ENCODE data around the gene ADAMTS3. TPM values are rescaled to one million over a fixed set of nuclear protein-coding genes. Genes with fewer than 3 reads are reported as not detected.

ADAMTS3 gene
- total RNA-seq, 1 experiment from 2014 or later = 4.4 TPM

DNA sequence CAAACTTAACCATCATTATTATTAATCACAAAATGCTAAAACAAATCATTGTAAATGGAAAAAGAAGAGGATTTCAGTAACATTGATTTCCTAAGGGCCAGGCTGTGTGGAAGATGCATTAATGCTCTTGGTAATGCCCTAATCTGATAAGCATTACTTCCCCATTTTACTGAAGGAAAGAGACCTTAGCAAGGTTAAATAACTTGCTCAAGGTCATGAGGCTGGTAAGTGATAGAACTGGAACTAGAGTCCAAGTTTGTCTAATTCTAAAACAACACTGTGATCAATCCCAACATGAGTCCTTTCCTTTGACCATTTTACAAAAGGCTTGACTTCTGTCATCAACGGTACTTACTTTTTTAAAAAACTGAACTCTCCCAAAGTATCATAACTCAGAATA lies 32.6 kb downstream of the ADAMTS3 start (continued):
- TF ChIP-seq, protein P1, sequence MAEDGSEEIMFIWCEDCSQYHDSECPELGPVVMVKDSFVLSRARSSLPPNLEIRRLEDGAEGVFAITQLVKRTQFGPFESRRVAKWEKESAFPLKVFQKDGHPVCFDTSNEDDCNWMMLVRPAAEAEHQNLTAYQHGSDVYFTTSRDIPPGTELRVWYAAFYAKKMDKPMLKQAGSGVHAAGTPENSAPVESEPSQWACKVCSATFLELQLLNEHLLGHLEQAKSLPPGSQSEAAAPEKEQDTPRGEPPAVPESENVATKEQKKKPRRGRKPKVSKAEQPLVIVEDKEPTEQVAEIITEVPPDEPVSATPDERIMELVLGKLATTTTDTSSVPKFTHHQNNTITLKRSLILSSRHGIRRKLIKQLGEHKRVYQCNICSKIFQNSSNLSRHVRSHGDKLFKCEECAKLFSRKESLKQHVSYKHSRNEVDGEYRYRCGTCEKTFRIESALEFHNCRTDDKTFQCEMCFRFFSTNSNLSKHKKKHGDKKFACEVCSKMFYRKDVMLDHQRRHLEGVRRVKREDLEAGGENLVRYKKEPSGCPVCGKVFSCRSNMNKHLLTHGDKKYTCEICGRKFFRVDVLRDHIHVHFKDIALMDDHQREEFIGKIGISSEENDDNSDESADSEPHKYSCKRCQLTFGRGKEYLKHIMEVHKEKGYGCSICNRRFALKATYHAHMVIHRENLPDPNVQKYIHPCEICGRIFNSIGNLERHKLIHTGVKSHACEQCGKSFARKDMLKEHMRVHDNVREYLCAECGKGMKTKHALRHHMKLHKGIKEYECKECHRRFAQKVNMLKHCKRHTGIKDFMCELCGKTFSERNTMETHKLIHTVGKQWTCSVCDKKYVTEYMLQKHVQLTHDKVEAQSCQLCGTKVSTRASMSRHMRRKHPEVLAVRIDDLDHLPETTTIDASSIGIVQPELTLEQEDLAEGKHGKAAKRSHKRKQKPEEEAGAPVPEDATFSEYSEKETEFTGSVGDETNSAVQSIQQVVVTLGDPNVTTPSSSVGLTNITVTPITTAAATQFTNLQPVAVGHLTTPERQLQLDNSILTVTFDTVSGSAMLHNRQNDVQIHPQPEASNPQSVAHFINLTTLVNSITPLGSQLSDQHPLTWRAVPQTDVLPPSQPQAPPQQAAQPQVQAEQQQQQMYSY (CRISPR knock-in tag; IDR thresholded peaks at IDR 0.05) = no peak
- TF ChIP-seq OVOL2 (CRISPR knock-in tag; IDR thresholded peaks at IDR 0.05; ENCODE audit: borderline replicate concordance) (no peak), ZBTB21 (CRISPR knock-in tag; IDR thresholded peaks at IDR 0.05; ENCODE audit: borderline replicate concordance) (no peak), ZNF219 (CRISPR knock-in tag; IDR thresholded peaks at IDR 0.05; ENCODE audit: borderline replicate concordance) (no peak), ZNF671 (CRISPR knock-in tag; IDR thresholded peaks at IDR 0.05) (no peak), JAZF1 (CRISPR knock-in tag; IDR thresholded peaks at IDR 0.05) (no peak)
- TF ChIP-seq, protein P2, sequence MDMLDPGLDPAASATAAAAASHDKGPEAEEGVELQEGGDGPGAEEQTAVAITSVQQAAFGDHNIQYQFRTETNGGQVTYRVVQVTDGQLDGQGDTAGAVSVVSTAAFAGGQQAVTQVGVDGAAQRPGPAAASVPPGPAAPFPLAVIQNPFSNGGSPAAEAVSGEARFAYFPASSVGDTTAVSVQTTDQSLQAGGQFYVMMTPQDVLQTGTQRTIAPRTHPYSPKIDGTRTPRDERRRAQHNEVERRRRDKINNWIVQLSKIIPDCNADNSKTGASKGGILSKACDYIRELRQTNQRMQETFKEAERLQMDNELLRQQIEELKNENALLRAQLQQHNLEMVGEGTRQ (CRISPR knock-in tag; IDR thresholded peaks at IDR 0.05) = no peak
- TF ChIP-seq, protein P3, sequence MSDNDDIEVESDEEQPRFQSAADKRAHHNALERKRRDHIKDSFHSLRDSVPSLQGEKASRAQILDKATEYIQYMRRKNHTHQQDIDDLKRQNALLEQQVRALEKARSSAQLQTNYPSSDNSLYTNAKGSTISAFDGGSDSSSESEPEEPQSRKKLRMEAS (CRISPR knock-in tag; IDR thresholded peaks at IDR 0.05) = no peak
- TF ChIP-seq, protein P4, sequence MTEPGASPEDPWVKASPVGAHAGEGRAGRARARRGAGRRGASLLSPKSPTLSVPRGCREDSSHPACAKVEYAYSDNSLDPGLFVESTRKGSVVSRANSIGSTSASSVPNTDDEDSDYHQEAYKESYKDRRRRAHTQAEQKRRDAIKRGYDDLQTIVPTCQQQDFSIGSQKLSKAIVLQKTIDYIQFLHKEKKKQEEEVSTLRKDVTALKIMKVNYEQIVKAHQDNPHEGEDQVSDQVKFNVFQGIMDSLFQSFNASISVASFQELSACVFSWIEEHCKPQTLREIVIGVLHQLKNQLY (CRISPR knock-in tag; IDR thresholded peaks at IDR 0.05) = no peak

DNA sequence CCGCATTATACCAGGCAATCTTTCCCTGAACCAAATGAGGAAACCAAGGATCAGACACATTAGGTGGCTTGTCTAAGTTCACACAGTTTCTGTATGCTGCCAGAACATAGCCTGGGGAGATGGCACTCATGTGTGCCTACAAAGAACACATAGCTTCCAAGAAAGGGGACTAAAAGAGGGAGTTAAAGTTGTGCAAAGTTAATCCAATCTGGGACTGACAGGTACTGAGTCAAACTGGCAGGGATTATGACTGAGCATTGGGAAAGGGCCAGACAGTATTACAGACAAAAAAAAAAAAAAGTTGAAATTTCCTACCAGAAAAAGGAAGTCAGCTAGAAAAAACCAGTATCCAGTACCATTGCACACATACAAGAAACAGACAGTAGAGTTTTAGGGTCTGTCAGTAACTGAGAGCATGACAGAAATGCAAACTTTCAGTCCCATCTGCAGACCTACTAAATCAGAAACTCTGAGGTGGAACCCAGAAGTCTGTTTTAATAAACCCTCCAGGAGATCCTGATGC lies 37.2 kb downstream of the ADAMTS3 start:
- ChIA-PET CTCF (no interaction called here), POLR2A (no interaction called here)
- no peak overlapping the region for H3K4me3 Mint-ChIP-seq
- H3K36me3 Mint-ChIP-seq = no peaks in the 10 kb centered on the region
- H3K4me1 Mint-ChIP-seq = no peaks in the 10 kb centered on the region
- ATAC-seq = no peak
- H3K27me3 Mint-ChIP-seq (ENCODE audit: low read depth) = no peaks in the 10 kb centered on the region
- DNase-seq (ENCODE audit: low spot score) = no peak
- H3K27ac Mint-ChIP-seq = no peak overlapping the region
- no peaks in the 10 kb centered on the region for H3K9me3 Mint-ChIP-seq
- TF ChIP-seq CBFB (CRISPR knock-in tag; IDR thresholded peaks at IDR 0.05; ENCODE audit: low read depth) (no peak), NR3C1 (CRISPR knock-in tag; conservative IDR thresholded peaks at IDR 0.05; ENCODE audit: low read depth) (no peak), GTF2I (CRISPR knock-in tag; conservative IDR thresholded peaks at IDR 0.05) (no peak), ATF1 (CRISPR knock-in tag; IDR thresholded peaks at IDR 0.05) (no peak), ZNF423 (CRISPR knock-in tag; IDR thresholded peaks at IDR 0.05) (no peak), TCF7 (CRISPR knock-in tag; IDR thresholded peaks at IDR 0.05; ENCODE audit: low read depth) (no peak), RORB (CRISPR knock-in tag; IDR thresholded peaks at IDR 0.05) (no peak), NR1H2 (CRISPR knock-in tag; IDR thresholded peaks at IDR 0.05) (no peak), SMAD3 (CRISPR knock-in tag; IDR thresholded peaks at IDR 0.05; ENCODE audit: borderline replicate concordance) (no peak), EMX1 (CRISPR knock-in tag; IDR thresholded peaks at IDR 0.05) (no peak)
- TF ChIP-seq, protein P5, sequence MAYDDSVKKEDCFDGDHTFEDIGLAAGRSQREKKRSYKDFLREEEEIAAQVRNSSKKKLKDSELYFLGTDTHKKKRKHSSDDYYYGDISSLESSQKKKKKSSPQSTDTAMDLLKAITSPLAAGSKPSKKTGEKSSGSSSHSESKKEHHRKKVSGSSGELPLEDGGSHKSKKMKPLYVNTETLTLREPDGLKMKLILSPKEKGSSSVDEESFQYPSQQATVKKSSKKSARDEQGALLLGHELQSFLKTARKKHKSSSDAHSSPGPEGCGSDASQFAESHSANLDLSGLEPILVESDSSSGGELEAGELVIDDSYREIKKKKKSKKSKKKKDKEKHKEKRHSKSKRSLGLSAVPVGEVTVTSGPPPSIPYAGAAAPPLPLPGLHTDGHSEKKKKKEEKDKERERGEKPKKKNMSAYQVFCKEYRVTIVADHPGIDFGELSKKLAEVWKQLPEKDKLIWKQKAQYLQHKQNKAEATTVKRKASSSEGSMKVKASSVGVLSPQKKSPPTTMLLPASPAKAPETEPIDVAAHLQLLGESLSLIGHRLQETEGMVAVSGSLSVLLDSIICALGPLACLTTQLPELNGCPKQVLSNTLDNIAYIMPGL (CRISPR knock-in tag; IDR thresholded peaks at IDR 0.05) = no peak
- TF ChIP-seq, protein P6, sequence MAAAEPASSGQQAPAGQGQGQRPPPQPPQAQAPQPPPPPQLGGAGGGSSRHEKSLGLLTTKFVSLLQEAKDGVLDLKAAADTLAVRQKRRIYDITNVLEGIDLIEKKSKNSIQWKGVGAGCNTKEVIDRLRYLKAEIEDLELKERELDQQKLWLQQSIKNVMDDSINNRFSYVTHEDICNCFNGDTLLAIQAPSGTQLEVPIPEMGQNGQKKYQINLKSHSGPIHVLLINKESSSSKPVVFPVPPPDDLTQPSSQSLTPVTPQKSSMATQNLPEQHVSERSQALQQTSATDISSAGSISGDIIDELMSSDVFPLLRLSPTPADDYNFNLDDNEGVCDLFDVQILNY (CRISPR knock-in tag; IDR thresholded peaks at IDR 0.05) = no peak
- TF ChIP-seq, protein P7, sequence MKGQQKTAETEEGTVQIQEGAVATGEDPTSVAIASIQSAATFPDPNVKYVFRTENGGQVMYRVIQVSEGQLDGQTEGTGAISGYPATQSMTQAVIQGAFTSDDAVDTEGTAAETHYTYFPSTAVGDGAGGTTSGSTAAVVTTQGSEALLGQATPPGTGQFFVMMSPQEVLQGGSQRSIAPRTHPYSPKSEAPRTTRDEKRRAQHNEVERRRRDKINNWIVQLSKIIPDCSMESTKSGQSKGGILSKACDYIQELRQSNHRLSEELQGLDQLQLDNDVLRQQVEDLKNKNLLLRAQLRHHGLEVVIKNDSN (CRISPR knock-in tag; IDR thresholded peaks at IDR 0.05) = no peak
- TF ChIP-seq, protein P8, sequence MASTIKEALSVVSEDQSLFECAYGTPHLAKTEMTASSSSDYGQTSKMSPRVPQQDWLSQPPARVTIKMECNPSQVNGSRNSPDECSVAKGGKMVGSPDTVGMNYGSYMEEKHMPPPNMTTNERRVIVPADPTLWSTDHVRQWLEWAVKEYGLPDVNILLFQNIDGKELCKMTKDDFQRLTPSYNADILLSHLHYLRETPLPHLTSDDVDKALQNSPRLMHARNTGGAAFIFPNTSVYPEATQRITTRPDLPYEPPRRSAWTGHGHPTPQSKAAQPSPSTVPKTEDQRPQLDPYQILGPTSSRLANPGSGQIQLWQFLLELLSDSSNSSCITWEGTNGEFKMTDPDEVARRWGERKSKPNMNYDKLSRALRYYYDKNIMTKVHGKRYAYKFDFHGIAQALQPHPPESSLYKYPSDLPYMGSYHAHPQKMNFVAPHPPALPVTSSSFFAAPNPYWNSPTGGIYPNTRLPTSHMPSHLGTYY (CRISPR knock-in tag; IDR thresholded peaks at IDR 0.05) = no peak
- TF ChIP-seq, protein P9, sequence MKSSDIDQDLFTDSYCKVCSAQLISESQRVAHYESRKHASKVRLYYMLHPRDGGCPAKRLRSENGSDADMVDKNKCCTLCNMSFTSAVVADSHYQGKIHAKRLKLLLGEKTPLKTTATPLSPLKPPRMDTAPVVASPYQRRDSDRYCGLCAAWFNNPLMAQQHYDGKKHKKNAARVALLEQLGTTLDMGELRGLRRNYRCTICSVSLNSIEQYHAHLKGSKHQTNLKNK (CRISPR knock-in tag; IDR thresholded peaks at IDR 0.05) = no peak
- TF ChIP-seq, protein P10, sequence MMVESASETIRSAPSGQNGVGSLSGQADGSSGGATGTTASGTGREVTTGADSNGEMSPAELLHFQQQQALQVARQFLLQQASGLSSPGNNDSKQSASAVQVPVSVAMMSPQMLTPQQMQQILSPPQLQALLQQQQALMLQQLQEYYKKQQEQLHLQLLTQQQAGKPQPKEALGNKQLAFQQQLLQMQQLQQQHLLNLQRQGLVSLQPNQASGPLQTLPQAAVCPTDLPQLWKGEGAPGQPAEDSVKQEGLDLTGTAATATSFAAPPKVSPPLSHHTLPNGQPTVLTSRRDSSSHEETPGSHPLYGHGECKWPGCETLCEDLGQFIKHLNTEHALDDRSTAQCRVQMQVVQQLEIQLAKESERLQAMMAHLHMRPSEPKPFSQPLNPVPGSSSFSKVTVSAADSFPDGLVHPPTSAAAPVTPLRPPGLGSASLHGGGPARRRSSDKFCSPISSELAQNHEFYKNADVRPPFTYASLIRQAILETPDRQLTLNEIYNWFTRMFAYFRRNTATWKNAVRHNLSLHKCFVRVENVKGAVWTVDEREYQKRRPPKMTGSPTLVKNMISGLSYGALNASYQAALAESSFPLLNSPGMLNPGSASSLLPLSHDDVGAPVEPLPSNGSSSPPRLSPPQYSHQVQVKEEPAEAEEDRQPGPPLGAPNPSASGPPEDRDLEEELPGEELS (CRISPR knock-in tag; IDR thresholded peaks at IDR 0.05) = no peak
